PFSK-1 (cell line): Measurements from ENCODE around the gene AATK.

Source experiments
- FOXP2 ChIP-seq: optimal IDR thresholded peaks from 2 replicates; pipeline ENCODE3; 2011; ENCODE audit warnings: borderline replicate concordance, control low read depth, inconsistent platforms; ENCODE audit not compliant: insufficient read depth; ENCODE audit errors: extremely low read length, extremely low read depth
- POLR2AphosphoS5 ChIP-seq: IDR thresholded peaks from 2 replicates; pipeline ENCODE4 v1.6.1; 2012; ENCODE audit warnings: low read depth, mild to moderate bottlenecking, control low read depth, low read length, moderate library complexity
- REST ChIP-seq, 2 experiments: IDR thresholded peaks; 2 replicates each; pipeline versions ENCODE4 v1.6.1 to v1.8.0; 2011 to 2012; ENCODE audit warnings: low read depth in 2 of 2, low read length in 2 of 2, control low read depth in 1 of 2, inconsistent platforms in 1 of 2, mild to moderate bottlenecking in 1 of 2, moderate library complexity in 1 of 2; ENCODE audit not compliant: insufficient read depth in 1 of 2
- SIN3A ChIP-seq: IDR thresholded peaks from 2 replicates; pipeline ENCODE4 v1.6.1; 2012; ENCODE audit warnings: mild to moderate bottlenecking, low read length, moderate library complexity, borderline replicate concordance; ENCODE audit not compliant: insufficient read depth
- TAF1 ChIP-seq: IDR thresholded peaks from 2 replicates; pipeline ENCODE4 v1.6.1; 2012; ENCODE audit warnings: low read length, control low read depth, borderline replicate concordance; ENCODE audit not compliant: insufficient read depth

The AATK gene

GRCh38 chr17:81128338-81128737 is 37.7 kb downstream of the AATK start:
- no peak for TF ChIP-seq TAF1
- TF ChIP-seq FOXP2: no peak
- TF ChIP-seq REST (IDR thresholded peaks at IDR 0.05; ENCODE audit: insufficient read depth in 1 of 2, low read depth in 2 of 2, low read length in 2 of 2): no peak
- no peak for TF ChIP-seq SIN3A
- no peak for TF ChIP-seq POLR2AphosphoS5

GRCh38 chr17:81127526-81128177 is 38.4 kb downstream of the AATK start:
- TF ChIP-seq SIN3A (no peak), FOXP2 (no peak), TAF1 (no peak), POLR2AphosphoS5 (no peak), REST (IDR thresholded peaks at IDR 0.05; ENCODE audit: insufficient read depth in 1 of 2, low read depth in 2 of 2, low read length in 2 of 2) (no peak)

GRCh38 chr17:81127133-81127455 is 38.9 kb downstream of the AATK start:
- TF ChIP-seq TAF1 (no peak), SIN3A (no peak), REST (IDR thresholded peaks at IDR 0.05; ENCODE audit: insufficient read depth in 1 of 2, low read depth in 2 of 2, low read length in 2 of 2) (no peak), FOXP2 (no peak), POLR2AphosphoS5 (no peak)

- TF ChIP-seq POLR2AphosphoS5 (no peak), SIN3A (no peak), TAF1 (no peak), FOXP2 (no peak), REST (IDR thresholded peaks at IDR 0.05; ENCODE audit: insufficient read depth in 1 of 2, low read depth in 2 of 2, low read length in 2 of 2) (no peak)
Measured at GRCh38 chr17:81126281-81127132, 39.5 kb downstream of the AATK start.
